Measurements from ENCODE around the gene ANXA8L1.
"Not testable (repeated sequence)": the region's sequence is repeated elsewhere in the genome, so short reads cannot be mapped to it uniquely, and the experiment has no call there.

GRCh38 chr10:46423550-46423949 lies 48.0 kb downstream of the ANXA8L1 start:
- TF ChIP-seq CTCF (IDR thresholded peaks at IDR 0.05); ZFX (IDR thresholded peaks at IDR 0.05; ENCODE audit: borderline replicate concordance): not testable (repeated sequence)
